MCF 10A (cell line): ENCODE results near the gene BPIFB6. TPM values are rescaled to one million over a fixed set of nuclear protein-coding genes. Genes with fewer than 3 reads are reported as not detected.
"Not testable (repeated sequence)": the region's sequence is repeated elsewhere in the genome, so short reads cannot be mapped to it uniquely, and the experiment has no call there.

Experiments
- BruUV-seq: library from RNA; stranded (reverse); fragments of 400-500 nt; replicated peaks from 2 replicates; lab custom pipeline; 2021; lab: Mats Ljungman, UMichigan
- CTCF ChIA-PET: fragments of 300-600 bp; sonication (Branson Sonifier 250); formaldehyde crosslinking; extraction: SDS; loops from one replicate; lab custom pipeline; 2021; ENCODE audit warnings: antibody characterized with exemption, inconsistent platforms; lab: Yijun Ruan, JAX
- POLR2A ChIA-PET: fragments of 300-600, 350-650 bp; sonication (Branson Sonifier 250); formaldehyde crosslinking; extraction: SDS; loops from one replicate; lab custom pipeline; 2020; ENCODE audit warnings: antibody characterized with exemption, inconsistent platforms; lab: Yijun Ruan, JAX
- DNase-seq: peaks from one replicate; pipeline ENCODE4 v3.0.0-alpha.2; 2018; ENCODE audit not compliant: unreplicated experiment
- H3K27ac Mint-ChIP-seq: one replicate; pipeline ENCODE4 v1.8.0; 2022; ENCODE audit warnings: mild to moderate bottlenecking, low read depth, mixed read lengths; ENCODE audit not compliant: unreplicated experiment
- H3K27me3 Mint-ChIP-seq: one replicate; pipeline ENCODE4 v1.8.0; 2022; ENCODE audit warnings: mixed read lengths; ENCODE audit not compliant: insufficient read depth, unreplicated experiment
- H3K36me3 Mint-ChIP-seq: one replicate; pipeline ENCODE4 v1.8.0; 2022; ENCODE audit warnings: mild to moderate bottlenecking, moderate library complexity, mixed read lengths; ENCODE audit not compliant: insufficient read depth, unreplicated experiment
- H3K4me1 Mint-ChIP-seq: one replicate; pipeline ENCODE4 v1.8.0; 2022; ENCODE audit warnings: mixed read lengths; ENCODE audit not compliant: insufficient read depth, unreplicated experiment
- H3K4me3 Mint-ChIP-seq: one replicate; pipeline ENCODE4 v1.8.0; 2022; ENCODE audit warnings: mild to moderate bottlenecking, moderate library complexity, mixed read lengths; ENCODE audit not compliant: unreplicated experiment
- H3K9me3 Mint-ChIP-seq: one replicate; pipeline ENCODE4 v1.8.0; 2022; ENCODE audit warnings: mixed read lengths; ENCODE audit not compliant: unreplicated experiment
- CTCF ChIP-seq: fragments of 200-600 bp; IDR thresholded peaks from one replicate; pipeline ENCODE4 v1.8.0; 2022; ENCODE audit warnings: antibody characterized with exemption, mild to moderate bottlenecking; ENCODE audit not compliant: unreplicated experiment
- intact Hi-C: fragments of 100-400 bp; cut with micrococcal nuclease; formaldehyde crosslinking; loops from 2 replicates; pipeline ENCODE4 v1.14.1; 2022
- total RNA-seq: library from RNA; stranded (reverse); gene quantifications from 2 replicates; pipeline ENCODE4 v1.2.3, GENCODE V29; 2022

The BPIFB6 gene
- total RNA-seq, 1 experiment from 2014 or later: not detected

DNA sequence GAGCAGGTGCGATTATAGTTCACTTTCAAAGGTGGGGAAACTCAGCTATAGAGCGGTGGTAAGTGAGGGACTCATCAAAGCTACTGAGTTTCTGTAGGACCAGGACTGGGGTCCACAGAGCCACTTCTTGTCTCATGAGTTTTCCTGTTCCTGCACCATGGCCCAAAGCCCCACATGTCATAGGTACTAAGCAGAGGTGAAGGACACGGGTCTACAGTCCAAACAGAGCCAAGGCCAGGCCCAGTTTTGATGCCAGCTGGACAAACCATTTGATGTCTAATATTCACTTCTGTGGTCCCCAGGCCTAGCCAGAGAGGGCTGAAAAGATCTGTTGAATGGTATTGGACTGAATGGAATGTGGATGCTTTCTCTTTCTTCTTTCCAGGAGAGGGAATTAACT, 11.0 kb downstream of the BPIFB6 start:
- intact Hi-C loops: no loop called here
- H3K4me3 Mint-ChIP-seq: no peak overlapping the region
- no peaks in the 10 kb centered on the region for H3K4me1 Mint-ChIP-seq
- H3K27ac Mint-ChIP-seq: no peak overlapping the region
- DNase-seq: no peak
- no peak for TF ChIP-seq CTCF
- peaks cover 8% of the 10 kb centered on the region for H3K9me3 Mint-ChIP-seq
- peaks cover 41% of the 10 kb centered on the region for H3K27me3 Mint-ChIP-seq
- CTCF ChIA-PET: no interaction called here
- POLR2A ChIA-PET: interaction anchor here (1.1 kb wide), 1 partner anchor 32 kb away, joined by 3 read pairs; no protein-coding TSS in a partner anchor
- H3K36me3 Mint-ChIP-seq: peaks cover 6% of the 10 kb centered on the region
- BruUV-seq: no TSS peak

GRCh38 chr20:33042983-33043730, 11.7 kb downstream of the BPIFB6 start:
- H3K4me1 Mint-ChIP-seq: no peaks in the 10 kb centered on the region
- H3K27me3 Mint-ChIP-seq: peaks cover 34% of the 10 kb centered on the region
- CTCF ChIA-PET: interaction anchor here (0.7 kb wide), 1 partner anchor 13 kb away, joined by 3 read pairs; no protein-coding TSS in a partner anchor

DNA sequence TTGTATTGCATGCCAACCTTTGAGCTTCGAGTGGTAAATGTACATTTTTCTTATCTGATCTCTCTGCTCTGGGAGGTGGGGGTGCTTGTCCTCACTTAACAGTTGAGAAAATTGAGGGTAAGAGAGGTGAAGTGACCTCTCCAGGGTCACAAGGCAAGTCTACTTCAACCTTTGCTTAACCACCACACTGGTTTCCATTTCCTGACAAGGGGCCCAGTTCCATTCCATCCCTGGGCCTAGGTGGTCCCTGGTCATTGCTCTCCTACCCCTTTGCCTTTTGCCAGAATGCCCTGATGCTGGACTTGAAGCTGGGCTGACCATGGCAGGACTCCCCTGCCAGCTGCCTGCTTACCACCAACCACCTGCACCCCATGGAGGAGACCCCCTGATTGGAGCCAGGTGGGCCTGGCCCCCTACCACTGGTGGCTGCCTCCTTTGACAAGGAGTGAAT, 12.3 kb downstream of the BPIFB6 start:
- peaks cover 8% of the 10 kb centered on the region for H3K9me3 Mint-ChIP-seq
- intact Hi-C loops: no loop called here
- no peak overlapping the region for H3K4me3 Mint-ChIP-seq
- POLR2A ChIA-PET: no interaction called here
- H3K4me1 Mint-ChIP-seq: no peaks in the 10 kb centered on the region
- H3K27me3 Mint-ChIP-seq: peaks cover 28% of the 10 kb centered on the region
- H3K27ac Mint-ChIP-seq: no peak overlapping the region
- H3K36me3 Mint-ChIP-seq: peaks cover 6% of the 10 kb centered on the region
- no peak for TF ChIP-seq CTCF
- no TSS peak for BruUV-seq
- CTCF ChIA-PET: interaction anchor here (0.6 to 0.7 kb wide), 2 partner anchors 14 to 391 kb away, joined by 3 read pairs; no protein-coding TSS in a partner anchor
- no peak for DNase-seq

More at GRCh38 chr20:33042983-33043730, 11.7 kb downstream of the BPIFB6 start:
- intact Hi-C loops: no loop called here
- no TSS peak for BruUV-seq
- POLR2A ChIA-PET: interaction anchor here (1.1 kb wide), 1 partner anchor 31 kb away, joined by 3 read pairs; no protein-coding TSS in a partner anchor
- no peak for TF ChIP-seq CTCF
- DNase-seq: no peak
- peaks cover 8% of the 10 kb centered on the region for H3K9me3 Mint-ChIP-seq
- H3K4me3 Mint-ChIP-seq: no peak overlapping the region
- no peak overlapping the region for H3K27ac Mint-ChIP-seq
- H3K36me3 Mint-ChIP-seq: peaks cover 6% of the 10 kb centered on the region

GRCh38 chr20:33045129-33045721, 13.8 kb downstream of the BPIFB6 start:
- CTCF ChIA-PET: interaction anchor here (0.6 kb wide), 1 partner anchor 320 kb away, joined by 3 read pairs; no protein-coding TSS in a partner anchor

More at GRCh38 chr20:33045129-33045721, 13.8 kb downstream of the BPIFB6 start:
- H3K4me3 Mint-ChIP-seq, BruUV-seq, POLR2A ChIA-PET, intact Hi-C loops, DNase-seq, H3K36me3 Mint-ChIP-seq, H3K4me1 Mint-ChIP-seq, H3K27ac Mint-ChIP-seq, H3K9me3 Mint-ChIP-seq: not testable (repeated sequence)
- peaks cover 16% of the 10 kb centered on the region for H3K27me3 Mint-ChIP-seq
